ENCODE results near the gene MMP25.
A peak's percentile ranks its signal among the peaks of the same experiment; 100 is the strongest.

- TF ChIP-seq, protein P1, sequence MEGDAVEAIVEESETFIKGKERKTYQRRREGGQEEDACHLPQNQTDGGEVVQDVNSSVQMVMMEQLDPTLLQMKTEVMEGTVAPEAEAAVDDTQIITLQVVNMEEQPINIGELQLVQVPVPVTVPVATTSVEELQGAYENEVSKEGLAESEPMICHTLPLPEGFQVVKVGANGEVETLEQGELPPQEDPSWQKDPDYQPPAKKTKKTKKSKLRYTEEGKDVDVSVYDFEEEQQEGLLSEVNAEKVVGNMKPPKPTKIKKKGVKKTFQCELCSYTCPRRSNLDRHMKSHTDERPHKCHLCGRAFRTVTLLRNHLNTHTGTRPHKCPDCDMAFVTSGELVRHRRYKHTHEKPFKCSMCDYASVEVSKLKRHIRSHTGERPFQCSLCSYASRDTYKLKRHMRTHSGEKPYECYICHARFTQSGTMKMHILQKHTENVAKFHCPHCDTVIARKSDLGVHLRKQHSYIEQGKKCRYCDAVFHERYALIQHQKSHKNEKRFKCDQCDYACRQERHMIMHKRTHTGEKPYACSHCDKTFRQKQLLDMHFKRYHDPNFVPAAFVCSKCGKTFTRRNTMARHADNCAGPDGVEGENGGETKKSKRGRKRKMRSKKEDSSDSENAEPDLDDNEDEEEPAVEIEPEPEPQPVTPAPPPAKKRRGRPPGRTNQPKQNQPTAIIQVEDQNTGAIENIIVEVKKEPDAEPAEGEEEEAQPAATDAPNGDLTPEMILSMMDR (IDR thresholded peaks at IDR 0.05): no peak
- TF ChIP-seq POLR2AphosphoS5 (IDR thresholded peaks at IDR 0.05): peak in 1 of 2 donors; percentile 15
Observed at GRCh38 chr16:3101841-3102470, 55.6 kb downstream of the MMP25 start.
